Measurements from ENCODE around the gene ZNF84. TPM values are rescaled to one million over a fixed set of nuclear protein-coding genes. Genes with fewer than 3 reads are reported as not detected.

The ZNF84 gene
- 18.7 and 21.4 TPM in 2 replicates for total RNA-seq

DNA sequence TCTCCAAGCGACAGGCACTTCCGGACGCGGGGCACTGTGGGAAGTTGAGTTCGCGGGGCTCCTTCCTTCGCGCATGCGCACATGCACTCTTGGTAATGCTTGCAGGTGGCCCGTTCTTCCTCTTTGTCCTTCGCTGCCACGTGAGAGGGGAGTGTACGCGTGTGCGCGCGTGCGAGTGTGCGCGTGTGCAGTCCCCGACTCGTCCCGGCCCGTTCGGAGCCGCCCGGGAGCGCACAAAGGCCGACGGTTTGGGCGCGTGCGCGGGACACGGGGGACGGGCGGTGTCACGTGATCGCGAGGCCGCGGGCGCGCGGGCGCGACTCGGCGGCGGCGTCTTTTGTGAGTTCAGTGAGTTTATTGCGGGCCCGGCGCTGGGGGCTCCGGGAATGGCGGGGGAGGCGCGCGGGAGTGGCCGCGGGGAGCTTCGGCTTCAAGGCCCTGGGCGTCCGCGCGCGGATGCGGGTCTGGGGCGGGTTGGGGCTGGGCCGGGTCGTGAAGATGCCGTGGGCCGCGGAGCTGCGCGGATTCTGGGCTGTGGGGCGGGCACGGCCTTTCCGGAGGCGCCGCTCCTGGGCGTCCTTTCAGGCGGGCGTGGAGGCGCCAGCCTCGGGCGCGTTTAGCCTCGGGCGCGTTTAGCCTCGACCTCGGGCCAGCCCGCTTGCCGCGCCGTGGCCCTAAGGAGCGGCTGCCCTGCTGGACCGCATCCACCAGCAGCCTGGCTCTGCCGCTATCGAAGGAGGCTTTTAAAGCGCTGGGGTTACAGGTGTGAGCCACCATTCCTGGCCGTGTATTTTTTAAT is at the start of gene ZNF84:
ZNF84 (plus strand) TSS at position 303 of the 799 bp plus-strand sequence. CDS start 3,959 bp downstream, outside the sequence.
- peak; percentile 95 for DNase-seq (ENCODE audit: low read depth, low spot score)

DNA sequence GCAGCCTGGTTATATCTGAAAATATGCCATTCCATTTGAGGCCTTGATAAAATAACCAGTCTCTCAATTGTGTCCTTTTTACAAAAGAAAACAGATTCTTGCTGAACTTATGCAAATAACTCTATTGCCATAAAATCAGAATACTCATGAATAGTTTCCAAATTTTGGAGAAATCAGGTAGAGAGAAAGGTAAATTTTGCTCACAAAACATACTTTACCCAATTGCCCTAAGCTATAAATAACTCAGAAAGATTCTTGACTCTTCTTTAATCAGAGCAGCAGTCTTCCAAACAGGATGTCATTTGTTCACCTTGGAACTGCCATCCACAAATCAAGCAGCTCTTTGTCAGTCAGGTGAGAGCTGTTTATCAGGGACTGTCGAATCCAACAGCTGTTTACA is 38.6 kb upstream of the ZNF84 start:
- no peak for DNase-seq (ENCODE audit: low read depth, low spot score)

DNA sequence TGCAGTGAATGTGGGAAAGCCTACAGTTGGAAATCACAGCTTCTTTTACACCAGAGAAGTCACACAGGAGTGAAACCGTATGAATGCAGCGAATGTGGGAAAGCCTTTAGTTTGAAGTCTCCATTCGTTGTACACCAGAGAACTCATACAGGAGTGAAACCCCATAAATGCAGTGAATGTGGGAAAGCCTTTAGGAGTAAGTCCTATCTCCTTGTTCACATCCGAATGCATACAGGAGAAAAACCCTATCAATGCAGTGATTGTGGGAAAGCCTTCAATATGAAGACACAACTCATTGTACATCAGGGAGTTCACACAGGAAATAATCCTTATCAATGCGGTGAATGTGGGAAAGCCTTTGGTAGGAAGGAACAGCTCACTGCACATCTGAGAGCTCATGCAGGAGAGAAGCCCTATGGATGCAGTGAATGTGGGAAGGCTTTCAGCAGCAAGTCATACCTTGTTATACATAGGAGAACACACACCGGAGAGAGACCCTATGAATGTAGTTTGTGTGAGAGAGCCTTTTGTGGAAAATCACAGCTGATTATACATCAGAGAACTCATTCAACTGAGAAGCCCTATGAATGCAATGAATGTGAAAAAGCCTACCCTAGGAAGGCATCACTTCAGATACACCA is 26.5 kb upstream of the ZNF84 start:
- DNase-seq (ENCODE audit: low read depth, low spot score), result no peak

DNA sequence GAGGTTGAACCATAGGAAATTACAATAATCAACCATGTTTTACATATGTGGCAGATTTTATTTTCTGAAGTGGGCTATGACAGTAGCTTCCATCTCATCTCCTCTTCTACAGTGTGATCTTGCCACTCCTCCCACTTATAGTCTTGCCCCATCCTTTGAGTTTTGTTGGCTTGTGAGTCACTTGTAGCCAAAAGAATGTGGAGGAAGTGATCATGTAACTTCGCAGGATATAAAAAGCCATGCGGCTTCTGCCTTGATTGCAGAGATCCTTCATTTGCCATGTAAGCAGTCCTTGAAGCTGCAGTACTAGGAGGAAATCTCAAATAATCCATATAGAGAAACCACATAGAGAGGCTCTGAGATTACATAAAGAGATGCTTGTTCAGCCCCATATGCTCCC is 13.7 kb upstream of the ZNF84 start:
- DNase-seq (ENCODE audit: low read depth, low spot score), result no peak

DNA sequence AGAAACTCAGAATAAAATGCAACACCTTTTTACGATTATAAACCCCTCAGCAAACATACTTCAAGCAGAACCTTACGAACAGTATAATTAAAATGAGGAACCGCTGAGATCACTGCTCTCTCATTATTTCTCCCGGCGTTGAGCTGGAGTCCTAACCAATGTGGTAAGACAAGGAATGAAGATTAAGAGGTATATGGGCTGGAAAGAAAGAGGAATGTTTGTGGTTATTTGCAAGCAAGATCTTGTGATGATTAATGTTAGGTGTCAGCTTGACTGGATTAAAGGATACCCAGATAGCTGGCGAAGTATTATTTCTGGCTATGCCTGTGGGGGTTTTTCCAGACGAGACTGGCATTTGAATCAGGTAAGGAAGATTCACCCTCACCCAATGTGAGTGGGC is 10.3 kb upstream of the ZNF84 start:
- no peak for DNase-seq (ENCODE audit: low read depth, low spot score)

- no peak for DNase-seq (ENCODE audit: low read depth, low spot score)
These were observed 905 bp downstream of the ZNF84 start for GRCh38 chr12:133038118-133038709.

DNA sequence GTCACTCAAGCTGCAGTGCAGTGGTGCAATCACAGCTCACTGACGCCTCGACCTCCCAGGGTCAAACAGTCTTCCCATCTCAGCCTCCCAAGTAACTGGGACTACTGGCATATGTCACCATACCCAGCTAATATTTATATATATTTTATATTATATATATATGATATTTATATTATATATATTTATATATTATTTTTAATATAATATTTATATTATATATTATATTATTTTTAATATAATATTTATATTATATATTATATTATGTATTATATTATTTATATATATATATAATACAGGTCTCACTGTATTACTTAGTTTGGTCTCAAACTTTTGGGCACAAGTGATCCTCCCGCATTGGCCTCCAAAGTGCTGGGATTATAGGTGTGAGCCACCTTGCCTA is 9.4 kb downstream of the ZNF84 start:
- DNase-seq (ENCODE audit: low read depth, low spot score), result no peak

- DNase-seq (ENCODE audit: low read depth, low spot score), result no peak
These were observed 20.1 kb downstream of the ZNF84 start for GRCh38 chr12:133057446-133057845.

DNA sequence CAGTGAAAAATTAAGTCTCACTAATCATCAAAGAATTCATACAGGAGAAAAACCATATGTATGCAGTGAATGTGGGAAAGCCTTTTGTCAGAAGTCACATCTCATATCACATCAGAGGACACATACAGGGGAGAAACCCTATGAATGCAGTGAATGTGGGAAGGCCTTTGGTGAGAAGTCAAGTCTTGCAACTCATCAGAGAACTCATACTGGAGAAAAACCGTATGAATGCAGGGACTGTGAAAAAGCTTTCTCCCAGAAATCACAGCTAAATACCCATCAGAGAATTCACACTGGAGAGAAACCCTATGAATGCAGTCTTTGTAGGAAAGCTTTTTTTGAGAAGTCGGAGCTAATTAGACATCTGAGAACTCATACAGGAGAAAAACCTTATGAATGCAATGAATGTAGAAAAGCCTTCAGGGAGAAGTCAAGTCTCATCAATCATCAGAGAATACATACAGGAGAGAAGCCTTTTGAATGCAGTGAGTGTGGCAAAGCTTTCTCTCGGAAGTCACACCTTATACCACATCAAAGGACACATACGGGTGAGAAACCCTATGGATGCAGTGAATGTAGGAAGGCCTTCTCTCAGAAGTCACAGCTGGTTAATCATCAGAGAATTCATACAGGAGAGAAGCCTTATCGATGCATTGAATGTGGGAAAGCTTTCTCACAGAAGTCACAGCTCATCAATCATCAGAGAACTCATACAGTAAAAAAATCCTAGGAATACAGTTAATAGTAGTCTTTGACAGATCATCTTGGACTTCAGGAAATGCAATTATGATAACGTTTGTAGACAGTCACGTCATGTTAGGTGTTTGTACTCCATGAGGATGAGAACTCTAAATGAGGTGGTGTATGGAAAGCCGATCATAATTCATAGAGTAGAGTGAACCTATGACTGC is 21.1 kb downstream of the ZNF84 start:
- DNase-seq (ENCODE audit: low read depth, low spot score), result no peak

- no peak for DNase-seq (ENCODE audit: low read depth, low spot score)
These were observed 24.6 kb downstream of the ZNF84 start for GRCh38 chr12:133061954-133062353.

GRCh38 chr12:133063556-133063955 is 26.2 kb downstream of the ZNF84 start:
- no peak for DNase-seq (ENCODE audit: low read depth, low spot score)

- no peak for DNase-seq (ENCODE audit: low read depth, low spot score)
These were observed 36.5 kb downstream of the ZNF84 start for GRCh38 chr12:133073836-133074235.

DNA sequence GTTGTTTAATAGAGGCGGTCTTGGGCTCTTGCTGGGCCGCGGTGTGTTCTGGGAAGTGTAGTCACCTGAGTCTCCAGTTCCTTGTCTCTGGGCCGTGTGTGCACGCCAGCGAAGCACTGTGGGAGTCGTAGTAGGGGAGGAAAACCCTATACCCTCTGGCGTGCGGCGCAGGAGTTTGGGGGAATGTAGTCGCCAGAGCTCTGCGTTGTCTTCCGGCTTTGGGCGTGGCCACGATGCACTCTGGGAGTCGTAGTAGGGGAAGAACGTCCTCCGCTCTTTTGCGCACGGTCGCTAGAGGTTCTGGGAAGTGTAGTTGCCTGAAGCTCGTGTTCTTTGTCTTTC is 42.7 kb downstream of the ZNF84 start:
- peak; percentile 99 for DNase-seq (ENCODE audit: low read depth, low spot score)

GRCh38 chr12:133080368-133081158 is 43.3 kb downstream of the ZNF84 start, which contains the start of gene ZNF140:
TSS of gene ZNF140 (plus strand) at chr12:133080923. CDS start at chr12:133081321, 398 bp downstream.
- DNase-seq (ENCODE audit: low read depth, low spot score), result peak; percentile 93

GRCh38 chr12:133081159-133081780 is 44.0 kb downstream of the ZNF84 start:
- peak; percentile 26 for DNase-seq (ENCODE audit: low read depth, low spot score)

GRCh38 chr12:133083345-133083744 is 46.0 kb downstream of the ZNF84 start:
- DNase-seq (ENCODE audit: low read depth, low spot score), result no peak

DNA sequence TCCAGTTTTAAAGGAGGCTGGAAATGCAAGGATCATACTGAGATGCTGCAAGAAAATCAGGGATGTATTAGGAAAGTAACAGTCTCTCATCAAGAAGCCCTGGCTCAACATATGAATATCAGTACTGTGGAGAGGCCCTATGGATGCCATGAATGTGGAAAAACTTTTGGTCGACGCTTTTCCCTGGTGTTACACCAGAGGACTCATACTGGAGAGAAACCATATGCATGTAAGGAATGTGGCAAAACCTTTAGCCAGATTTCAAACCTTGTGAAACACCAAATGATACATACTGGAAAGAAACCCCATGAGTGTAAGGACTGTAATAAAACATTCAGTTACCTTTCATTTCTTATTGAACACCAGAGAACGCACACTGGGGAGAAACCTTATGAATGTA is 68.3 kb downstream of the ZNF84 start:
- DNase-seq (ENCODE audit: low read depth, low spot score), result no peak

GRCh38 chr12:133106253-133106652 is 68.9 kb downstream of the ZNF84 start:
- no peak for DNase-seq (ENCODE audit: low read depth, low spot score)

DNA sequence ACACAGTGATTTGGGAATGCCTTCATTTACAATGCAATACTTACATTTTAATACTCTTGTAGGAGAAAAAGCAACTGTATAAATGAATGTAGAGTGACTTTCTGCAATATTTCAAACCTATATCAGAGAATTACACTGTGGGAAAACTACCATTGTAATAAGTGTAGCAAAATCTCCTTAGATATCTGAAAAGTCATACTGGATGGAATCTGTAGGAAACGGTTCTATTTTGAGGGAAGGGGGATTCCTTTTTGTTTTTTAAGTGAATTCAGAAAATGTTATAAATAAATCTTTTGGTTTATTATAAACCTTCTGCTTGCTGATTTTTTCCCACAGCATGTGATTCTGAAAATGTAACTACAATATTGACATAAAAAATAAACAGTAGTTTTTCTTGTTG is 69.8 kb downstream of the ZNF84 start:
- no peak for DNase-seq (ENCODE audit: low read depth, low spot score)

- DNase-seq (ENCODE audit: low read depth, low spot score), result no peak
These were observed 70.8 kb downstream of the ZNF84 start for GRCh38 chr12:133108150-133108549.

Measured in pulmonary artery endothelial cell (primary cell).